Measurements from ENCODE around the gene CCDC40. TPM values are rescaled to one million over a fixed set of nuclear protein-coding genes. Genes with fewer than 3 reads are reported as not detected.

The CCDC40 gene
- total and polyA plus RNA-seq, 2 of the 13 experiments (the other 11 are each of a cell fraction or from before 2014, with no cell fraction given) = 4.1 to 5.5 TPM

GRCh38 chr17:79993390-79994227 is 42.8 kb upstream of the CCDC40 start (continued):
- TF ChIP-seq ZNF318 (CRISPR knock-in tag; IDR thresholded peaks at IDR 0.05) (peak; percentile 97), FOXP1 (IDR thresholded peaks at IDR 0.05) (no peak), FOXP1 (CRISPR knock-in tag; IDR thresholded peaks at IDR 0.05) (peak; percentile 95), FOXJ3 (CRISPR knock-in tag; IDR thresholded peaks at IDR 0.05; ENCODE audit: borderline replicate concordance) (peak; percentile 98), ZEB1 (IDR thresholded peaks at IDR 0.05; ENCODE audit: insufficient replicate concordance, low read depth) (no peak), ZNF407 (CRISPR knock-in tag; IDR thresholded peaks at IDR 0.05; ENCODE audit: not compliant biosample characterization) (no peak)
